Superior temporal gyrus (tissue), 1 donor: ENCODE measurements around the gene KIFBP.
A peak's percentile ranks its signal among the peaks of the same experiment; 100 is the strongest.
"Not testable (repeated sequence)": the region's sequence is repeated elsewhere in the genome, so short reads cannot be mapped to it uniquely, and the experiment has no call there.

ENCODE experiments used
- DNase-seq: peaks from one replicate; pipeline ENCODE4 v3.0.0-alpha.2; 2016; ENCODE audit errors: extremely low spot score

The KIFBP gene

DNA sequence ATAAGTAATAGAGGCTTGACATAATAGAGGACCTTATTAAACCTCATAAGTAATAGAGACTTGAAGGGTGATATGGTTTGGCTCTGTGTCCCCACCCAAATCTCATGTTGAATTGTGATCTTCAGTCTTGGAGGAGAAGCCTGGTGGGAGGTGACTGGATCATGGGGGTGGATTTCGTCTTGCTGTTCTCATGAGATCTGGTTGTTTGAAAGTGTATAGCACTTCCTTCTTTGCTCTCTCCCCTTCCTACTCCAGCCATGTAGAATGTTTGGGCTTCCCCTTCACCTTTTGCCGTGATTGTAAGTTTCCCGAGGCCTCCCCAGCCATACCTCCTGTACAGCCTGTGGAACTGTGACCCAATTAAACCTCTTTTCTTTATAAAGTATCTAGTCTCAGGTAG is 8.6 kb downstream of the KIFBP start:
- no peak for DNase-seq

DNA sequence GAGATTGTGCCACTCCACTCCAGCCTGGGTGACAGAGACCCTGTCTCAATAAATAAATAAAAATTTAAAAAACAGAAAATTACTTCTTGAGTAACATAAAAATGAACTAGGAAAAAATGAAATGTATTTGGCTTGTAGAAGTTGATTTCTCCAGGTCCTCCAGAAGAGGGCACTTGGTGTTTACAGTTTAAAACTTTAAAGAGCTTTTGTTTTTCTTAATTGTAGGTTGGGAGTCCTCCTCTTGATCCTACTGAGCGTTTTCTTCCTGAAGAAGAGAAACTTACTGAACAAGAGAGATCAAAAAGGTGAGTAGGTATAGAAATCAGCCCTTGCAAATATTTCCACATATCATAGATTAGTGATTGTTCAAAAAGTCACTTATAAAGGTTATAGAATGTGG is 16.2 kb downstream of the KIFBP start:
- DNase-seq: peak; percentile 49

DNA sequence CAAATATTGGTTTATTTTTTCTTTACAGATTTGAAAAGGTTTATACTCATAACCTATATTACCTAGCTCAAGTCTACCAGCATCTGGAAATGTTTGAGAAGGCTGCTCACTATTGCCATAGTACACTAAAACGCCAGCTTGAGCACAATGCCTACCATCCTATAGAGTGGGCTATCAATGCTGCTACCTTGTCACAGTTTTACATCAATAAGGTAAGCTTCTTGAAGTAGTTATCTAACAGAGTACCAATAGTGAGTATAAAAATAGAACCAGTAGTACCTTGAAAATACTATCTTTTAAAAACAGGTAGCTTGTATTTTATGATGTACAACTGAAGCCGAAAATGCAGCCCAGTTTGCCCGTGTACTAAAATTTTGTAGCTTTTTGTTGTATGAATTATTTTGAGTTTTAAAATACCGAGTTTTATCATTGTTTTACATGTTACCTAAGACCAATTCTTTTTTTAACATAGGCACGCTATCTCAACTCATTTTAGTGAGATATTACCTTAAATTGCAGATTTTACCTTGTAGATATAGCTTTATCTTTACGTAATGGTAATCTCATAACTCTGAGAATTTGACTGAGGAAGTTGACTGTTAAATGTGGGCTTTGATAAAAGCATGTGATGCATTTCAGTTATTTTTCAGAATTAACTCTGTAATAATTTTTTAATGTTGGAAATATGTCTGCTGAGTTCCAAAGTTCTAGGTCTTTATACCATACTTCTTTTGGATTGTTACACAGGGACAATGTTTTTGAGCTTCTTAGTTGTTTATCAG is 17.3 kb downstream of the KIFBP start:
- DNase-seq: no peak

DNA sequence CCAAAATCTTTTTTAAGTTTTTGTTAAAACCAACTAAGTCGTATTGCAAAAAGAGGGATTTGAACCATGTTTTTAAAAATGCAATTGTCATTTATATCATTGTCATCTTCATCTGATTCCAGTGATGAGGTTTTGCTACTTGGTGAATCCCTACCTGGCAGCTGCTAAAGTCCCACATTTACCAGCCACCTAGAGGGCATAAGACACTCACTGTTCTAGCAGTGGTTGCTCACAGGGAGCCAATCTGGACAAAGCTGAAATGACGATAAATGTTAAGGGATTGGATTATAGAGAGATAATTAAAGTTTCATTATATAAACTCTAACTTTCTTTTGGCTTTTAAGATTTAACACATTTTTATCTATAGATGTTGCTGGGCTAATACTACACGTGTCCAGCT is 18.7 kb downstream of the KIFBP start:
- no peak for DNase-seq

DNA sequence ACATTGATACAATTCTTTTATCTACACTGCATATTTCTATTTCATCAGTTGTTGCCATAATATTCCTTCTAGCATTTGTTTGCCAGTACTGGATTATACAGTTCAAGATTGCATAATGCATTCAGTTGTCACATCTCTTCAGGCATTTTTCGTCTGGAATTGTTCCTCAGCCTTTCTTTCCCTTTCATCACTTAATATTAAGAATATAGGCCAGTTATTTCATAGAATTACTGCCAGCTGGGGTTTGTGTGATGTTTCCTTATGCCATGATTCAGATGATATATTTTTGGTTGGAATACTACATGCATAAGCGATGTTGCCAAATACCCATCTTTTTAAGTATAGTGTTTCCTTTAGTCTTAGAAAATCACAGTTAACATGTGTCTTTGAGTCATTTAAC is 20.8 kb downstream of the KIFBP start:
- no peak for DNase-seq

DNA sequence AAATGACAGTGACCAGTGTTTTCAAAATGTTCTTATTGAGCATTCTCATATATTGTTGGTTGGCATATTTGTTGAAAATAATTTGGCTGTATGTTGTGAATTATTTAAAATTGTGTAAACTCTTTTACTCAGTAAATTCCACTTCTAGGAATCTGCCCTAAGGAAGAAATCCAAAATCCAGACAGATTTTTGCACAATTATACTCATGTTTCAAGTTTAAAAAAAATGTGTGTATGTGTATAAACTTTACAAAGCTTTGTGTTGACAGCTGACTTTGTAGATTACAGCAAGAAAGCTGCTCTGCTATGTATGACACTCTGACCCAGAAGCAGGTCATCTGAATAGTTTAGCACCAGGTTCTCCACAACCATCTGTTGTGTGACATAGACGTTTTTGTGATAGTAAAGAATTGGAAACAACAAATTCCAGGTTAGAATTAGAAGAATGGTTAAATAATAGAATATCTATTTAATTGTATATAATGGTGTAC is 21.6 kb downstream of the KIFBP start:
- DNase-seq: no peak

DNA sequence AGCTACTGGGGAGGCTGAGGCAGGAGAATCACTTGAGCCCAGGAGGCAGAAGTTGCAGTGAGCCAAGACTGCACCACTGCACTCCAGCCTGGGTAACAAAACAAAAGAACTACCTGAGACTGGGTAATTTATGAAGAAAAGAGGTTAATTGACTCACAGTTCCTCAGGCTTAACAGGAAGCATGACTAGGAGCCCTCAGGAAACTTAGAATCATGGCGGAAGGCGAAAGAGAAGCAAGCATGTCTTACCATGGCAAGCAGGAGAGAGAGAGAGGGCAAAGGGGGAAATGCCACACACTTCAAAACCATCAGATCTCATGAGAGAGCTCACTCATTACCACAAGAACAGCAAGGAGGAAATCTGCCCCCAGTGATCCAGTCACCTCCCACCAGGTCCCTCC is 24.2 kb downstream of the KIFBP start:
- not testable (repeated sequence) for DNase-seq

DNA sequence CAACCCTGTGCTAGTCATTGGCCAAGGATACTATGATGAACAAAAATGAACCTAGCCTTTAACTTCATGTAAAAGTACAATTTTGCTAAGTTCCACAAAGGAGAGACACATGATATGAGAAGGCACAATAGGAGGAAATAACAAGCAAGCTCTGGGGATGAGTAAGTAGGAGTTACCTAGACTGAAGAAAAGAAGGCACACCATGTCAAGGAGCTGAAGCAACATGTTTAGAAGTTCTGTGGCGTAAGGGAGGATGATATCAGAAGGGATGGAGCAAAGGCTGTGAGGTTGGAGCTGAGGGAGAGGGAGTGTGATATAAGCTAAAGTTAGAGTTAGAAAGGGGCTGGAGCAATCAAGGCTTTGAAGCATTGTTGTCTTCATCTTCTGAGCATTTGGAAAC is 25.6 kb downstream of the KIFBP start:
- no peak for DNase-seq

DNA sequence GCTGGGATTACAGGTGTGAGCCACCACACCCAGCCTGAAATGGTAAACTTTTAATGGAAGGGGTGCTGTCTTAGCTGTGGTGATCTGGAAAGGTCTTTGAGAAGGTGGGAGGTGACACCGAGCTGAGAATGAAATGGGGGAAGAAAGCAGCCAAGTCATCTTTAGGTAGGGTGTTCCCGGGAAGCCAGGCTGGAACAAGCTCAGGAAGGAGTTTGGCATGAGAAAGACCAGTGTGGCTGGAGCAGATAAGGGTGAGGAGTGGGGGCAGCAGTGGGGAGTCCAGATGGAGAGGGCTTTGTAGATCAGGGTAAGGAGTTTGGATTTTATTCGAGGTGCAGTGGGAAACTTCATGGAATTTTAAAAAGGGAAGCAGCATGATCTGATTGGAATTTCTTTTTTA is 30.0 kb downstream of the KIFBP start:
- DNase-seq: no peak

DNA sequence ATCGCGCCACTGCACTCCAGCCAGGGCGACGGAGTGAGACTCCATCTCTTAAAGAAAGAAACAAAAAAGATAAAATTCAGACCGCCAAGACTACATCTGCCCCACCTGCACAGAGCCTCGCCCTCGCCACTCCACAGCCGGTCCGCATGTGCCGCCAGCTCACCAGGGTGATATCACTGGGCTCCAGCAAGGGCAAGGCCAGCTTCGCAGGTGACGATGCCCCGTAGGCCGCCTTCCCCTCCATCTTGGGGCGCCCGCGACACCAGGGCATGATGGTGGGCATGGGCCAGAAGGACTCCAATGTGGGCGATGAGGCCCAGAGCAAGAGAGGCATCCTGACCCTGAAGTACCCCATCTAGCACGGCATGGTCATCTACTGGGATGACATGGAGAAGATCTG is 34.0 kb downstream of the KIFBP start:
- DNase-seq: no peak

DNA sequence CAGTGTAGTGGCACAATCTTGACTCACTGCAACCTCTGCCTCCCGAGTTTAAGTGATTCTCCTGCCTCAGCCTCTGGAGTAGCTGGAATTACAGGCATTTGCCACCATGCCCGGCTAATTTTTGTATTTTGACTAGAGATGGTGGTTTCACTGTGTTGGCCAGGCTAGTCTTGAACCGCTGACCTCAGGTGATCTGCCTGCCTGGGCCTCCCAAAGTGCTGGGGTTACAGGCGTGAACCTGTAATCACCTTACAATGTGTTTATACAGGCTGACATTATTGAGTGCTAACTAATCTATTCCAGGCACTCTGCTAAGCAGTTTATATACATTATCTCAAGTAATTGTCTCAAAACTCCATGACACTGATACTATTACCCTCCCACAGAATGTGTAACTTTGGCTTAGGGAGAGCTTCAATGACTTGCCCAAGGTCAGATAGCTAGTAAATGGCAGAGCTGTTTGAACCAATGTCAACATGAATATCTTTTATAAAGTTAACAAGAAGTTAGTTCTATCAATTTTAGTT is 36.8 kb downstream of the KIFBP start:
- no peak for DNase-seq

DNA sequence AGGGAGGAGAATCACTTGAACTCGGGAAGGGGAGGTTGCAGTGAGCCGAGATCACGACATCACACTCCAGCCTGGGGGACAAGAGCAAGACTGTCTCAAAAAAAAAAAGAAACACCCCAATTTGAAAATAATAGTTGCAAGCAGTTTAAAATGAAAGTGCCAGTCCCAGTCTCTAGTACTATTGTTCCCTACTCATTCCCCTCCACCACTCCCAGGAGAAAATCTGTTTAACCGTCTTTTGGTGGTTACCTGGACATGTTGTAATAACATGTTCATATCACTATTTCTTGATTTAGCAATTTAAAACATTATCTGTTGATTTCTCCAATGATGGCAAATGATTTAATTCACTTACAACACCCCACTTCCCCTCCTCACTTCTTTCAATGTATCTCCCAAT is 44.7 kb downstream of the KIFBP start:
- DNase-seq: no peak

DNA sequence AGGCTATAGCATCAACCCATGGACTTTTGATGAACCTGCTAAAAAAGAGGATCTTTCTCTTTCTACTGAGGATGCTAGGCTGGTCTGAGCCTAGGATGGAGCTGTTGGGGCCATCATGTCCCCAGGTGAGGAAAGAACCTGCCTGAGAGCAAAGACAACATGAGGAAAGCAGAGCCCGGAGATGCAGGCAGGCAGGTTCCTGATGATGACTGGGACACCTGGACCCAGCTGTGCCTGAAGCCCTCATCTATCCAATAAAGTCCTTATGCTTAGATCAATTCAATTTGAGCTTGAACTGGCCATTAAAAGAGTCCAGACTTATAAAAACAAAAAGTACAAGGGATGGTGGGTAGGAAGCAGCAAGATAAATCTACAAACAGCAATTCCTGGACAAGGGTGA is 48.9 kb downstream of the KIFBP start:
- DNase-seq: no peak

DNA sequence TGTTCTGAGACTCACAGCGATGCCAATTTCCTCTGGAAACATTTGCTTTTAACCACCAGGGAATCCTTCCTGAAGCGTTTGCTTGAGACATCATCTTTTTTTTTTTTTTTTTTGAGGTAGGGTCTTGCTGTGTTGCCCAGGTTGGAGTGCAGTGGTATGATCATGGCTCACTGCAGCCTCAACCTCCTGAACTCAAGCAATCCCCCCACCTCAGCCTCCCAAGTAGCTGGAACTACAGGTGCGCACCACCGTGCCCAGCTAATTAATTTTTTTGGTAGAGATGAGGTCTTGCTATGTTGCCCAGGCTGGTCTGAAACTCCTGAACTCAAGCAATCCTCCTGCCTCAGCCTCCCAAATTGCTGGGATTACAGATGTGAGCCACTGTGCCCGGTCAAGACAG is 52.3 kb downstream of the KIFBP start:
- DNase-seq: not testable (repeated sequence)

DNA sequence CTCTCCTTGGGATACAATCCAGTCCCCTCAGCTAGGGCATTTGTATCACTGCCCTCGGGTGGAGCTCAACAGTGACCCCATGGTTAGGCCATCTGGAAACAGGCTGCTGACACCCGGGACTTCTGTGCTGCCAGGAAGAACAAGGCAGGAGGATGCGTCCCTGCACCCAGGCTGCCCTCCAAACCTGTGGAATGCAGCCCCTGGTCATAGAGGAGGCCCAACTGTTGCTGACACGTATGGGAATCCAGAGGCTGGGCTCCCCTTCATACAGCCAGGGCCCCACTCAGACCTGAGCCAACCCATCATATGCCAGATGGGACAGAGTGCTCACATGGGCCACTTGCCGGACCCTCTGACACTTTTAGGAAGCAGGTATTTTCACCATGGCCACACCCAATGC is 53.8 kb downstream of the KIFBP start:
- no peak for DNase-seq

DNA sequence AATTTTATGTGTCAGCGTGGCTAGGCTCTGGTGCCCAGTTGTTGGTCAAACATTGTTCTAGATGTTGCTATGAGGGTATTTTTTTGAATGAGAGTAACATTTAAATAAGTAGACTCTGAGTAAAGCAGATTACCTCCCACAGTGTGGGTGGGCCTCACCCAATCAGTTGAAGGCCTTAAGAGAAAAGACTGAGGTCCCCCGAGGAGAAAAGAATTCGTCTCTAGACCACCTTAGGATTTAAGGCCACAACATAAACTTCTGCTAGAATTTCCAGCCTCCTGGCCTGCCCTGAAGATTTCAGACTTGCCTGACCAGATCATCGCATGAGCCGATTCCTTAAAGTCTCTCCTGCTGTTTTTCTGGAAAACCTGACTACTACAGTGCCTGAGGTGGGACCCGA is 54.2 kb downstream of the KIFBP start:
- DNase-seq: no peak

DNA sequence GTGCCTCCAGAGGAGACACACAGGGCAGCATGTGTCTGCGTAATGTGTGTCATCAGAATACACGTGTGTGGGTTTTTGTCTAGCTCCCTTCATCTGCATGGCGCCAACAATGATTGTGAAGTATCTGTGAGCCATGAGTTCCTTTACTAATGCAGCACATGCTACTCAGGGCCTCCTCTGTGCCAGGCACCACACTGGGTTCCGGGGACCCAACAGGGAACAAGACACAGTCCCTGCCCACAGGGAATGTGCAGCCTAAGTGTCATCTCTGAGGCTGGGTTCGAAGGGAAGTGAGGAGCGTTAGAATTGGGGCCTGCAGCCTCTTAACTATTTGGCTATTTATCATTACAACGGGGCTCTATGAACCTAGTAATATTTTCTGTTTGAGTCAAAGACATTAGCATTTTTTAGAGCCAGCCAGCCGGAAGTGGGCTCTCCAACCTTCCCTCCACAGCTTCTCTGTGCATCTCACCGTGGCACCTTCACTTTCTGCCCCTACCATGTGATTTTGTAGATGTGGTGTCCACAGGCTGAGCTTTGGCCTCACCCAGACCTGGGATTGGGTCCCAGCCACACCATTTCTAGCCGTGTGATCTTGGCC is 55.4 kb downstream of the KIFBP start:
- no peak for DNase-seq

DNA sequence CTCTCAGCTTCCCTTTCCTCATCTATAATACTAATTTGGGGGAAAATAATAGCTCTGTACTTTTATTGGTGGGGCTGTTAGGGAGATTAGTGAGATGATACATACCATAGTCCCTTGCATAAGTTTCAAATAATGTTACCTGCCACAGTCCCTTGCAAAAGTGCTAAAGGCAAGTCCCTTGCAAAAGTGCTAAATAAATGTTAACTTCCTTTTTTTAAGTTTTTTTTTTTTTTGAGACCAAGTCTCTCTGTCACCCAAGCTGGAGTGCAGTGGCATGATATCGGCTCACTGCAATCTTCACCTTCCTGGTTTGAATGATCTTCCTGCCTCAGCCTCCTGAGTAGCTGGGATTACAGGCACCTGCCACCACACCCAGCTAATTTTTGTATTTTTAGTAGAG is 55.9 kb downstream of the KIFBP start:
- DNase-seq: no peak

DNA sequence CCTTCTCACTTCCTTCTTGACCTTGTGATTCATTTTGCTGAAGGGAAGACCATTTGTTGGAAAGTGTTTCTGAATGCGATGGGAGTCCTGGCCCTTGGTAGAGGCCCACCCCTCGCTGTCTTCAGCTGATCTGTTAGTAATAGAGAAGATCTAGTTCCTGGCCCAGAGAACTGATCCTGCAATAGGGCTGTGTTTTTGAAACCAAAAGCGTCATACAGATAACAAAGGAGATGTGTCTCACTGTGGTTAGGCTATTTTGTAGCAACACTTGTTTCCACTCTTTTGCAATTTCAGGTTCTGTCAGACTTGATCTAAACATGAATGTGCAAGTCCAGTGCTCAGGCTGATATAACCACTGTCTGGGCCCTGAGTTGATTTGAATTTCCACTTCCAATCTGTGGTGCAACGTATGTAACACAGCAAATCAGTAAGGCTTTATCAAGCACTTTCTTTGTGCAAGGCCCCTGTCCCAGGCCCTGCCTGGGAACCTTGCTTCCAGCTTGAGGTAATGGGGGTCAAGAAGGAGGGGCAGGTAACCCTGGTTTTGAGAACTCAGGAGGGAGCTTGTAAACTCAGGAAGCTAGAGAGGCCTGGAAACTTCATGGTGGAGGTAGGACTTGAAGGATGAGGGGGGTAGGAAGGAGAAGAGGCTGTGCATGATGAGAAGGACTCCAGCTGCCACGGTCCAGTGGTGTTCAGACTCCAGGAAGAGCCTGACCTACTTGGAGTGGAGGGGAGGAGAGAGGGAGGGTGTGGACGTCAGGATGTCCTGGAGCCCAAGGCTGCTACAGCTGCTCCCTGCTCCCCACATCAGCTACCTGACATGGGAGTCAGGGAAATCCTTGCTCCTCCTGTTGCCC is 57.1 kb downstream of the KIFBP start:
- DNase-seq: no peak

DNA sequence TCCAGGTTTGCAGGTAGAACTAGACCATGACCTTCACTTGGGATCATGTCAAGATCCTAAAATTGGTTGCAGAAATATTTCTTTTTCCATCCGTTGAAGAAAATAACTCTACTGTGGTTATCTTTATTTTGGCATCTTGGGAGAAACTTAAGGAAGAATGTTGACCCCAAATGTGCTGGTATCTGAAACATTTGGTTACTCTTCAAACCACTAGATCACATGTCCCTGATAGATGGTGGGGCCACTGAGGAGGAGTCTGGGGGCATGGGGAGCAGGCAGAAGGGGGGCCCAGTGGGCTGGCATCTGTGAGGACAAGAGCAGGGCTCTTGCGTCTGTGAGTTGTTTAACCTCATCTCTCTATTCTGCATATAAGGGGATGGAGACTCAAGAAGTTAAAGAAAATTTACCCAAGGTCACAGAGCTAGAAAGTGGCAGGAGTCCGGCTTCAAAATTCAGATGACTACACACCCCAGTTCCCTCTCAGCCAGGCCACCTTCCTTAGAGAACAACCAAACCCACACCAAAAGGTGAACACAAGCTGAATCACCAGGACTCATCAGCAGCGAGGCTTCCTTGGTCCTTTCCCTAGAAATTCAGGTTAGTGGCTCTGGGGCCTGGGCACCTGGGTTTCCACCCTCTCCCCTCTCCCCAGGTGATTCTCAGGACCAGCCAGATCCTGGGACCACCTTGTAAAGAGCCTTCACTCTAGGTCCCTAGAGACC is 58.7 kb downstream of the KIFBP start:
- no peak for DNase-seq

DNA sequence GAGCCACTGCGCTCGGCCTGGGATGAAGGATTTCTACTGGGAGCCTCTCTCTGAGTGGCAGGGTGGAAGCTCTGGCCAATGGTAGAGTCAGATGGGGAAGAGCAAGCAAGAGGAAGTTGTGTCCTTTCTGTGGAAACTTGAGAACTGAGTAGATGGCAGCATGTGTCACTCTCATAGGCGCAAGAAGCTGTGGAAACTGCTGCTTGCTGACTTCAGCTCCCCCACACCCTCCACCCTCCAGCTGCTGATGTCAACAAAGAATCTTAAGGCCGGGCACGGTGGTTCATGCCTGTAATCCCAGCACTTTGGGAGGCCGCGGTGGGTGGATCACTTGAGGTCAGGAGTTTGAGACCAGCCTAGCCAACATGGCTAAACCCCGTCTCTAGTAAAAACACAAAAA is 59.5 kb downstream of the KIFBP start:
- no peak for DNase-seq

DNA sequence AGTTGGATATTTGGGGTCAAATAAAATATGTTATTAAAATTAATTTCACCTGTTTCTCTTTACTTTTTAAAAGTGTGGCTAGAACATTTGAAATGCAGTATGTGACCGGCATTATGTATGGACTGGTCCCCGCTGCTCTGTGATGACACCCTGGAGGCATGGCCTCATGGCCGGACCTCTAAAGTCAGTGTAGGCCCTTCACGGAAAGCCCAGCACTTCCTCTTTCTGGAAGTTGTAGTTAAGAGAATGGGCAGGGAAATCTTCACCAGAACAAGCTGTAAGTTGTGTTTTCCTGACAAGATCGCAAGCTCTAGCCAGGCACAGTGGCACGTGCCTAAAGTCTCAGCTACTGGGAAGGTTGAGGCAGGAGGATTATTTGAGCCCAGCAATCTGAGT is 61.0 kb downstream of the KIFBP start:
- DNase-seq: no peak
